COLO829 (cell line): ENCODE results near the gene BANP.
"Not testable (repeated sequence)": the region's sequence is repeated elsewhere in the genome, so short reads cannot be mapped to it uniquely, and the experiment has no call there.

Experiments used
- DNase-seq: peaks from one replicate; pipeline ENCODE4 v3.0.0; 2012; ENCODE audit warnings: low spot score

The BANP gene

GRCh38 chr16:88033003-88033740 is 81.9 kb downstream of the BANP start:
- not testable (repeated sequence) for DNase-seq

GRCh38 chr16:88034770-88035169 is 83.5 kb downstream of the BANP start:
- no peak for DNase-seq

GRCh38 chr16:88035292-88035691 is 84.1 kb downstream of the BANP start:
- DNase-seq = no peak

- not testable (repeated sequence) for DNase-seq
Observed at GRCh38 chr16:88035884-88036639, 84.8 kb downstream of the BANP start.

GRCh38 chr16:88036640-88036996 is 85.4 kb downstream of the BANP start:
- not testable (repeated sequence) for DNase-seq

- DNase-seq = not testable (repeated sequence)
Observed at GRCh38 chr16:88037359-88037758, 86.1 kb downstream of the BANP start.

GRCh38 chr16:88037876-88038525 is 86.8 kb downstream of the BANP start:
- not testable (repeated sequence) for DNase-seq

GRCh38 chr16:88038526-88038908 is 87.3 kb downstream of the BANP start:
- DNase-seq = not testable (repeated sequence)

GRCh38 chr16:88039591-88039990 is 88.4 kb downstream of the BANP start:
- DNase-seq = no peak

- DNase-seq = not testable (repeated sequence)
Observed at GRCh38 chr16:88040196-88040876, 89.1 kb downstream of the BANP start.

GRCh38 chr16:88040877-88041244 is 89.6 kb downstream of the BANP start:
- DNase-seq = not testable (repeated sequence)

- not testable (repeated sequence) for DNase-seq
Observed at GRCh38 chr16:88041506-88041905, 90.3 kb downstream of the BANP start.

GRCh38 chr16:88041986-88042562 is 90.8 kb downstream of the BANP start:
- DNase-seq = not testable (repeated sequence)

- not testable (repeated sequence) for DNase-seq
Observed at GRCh38 chr16:88043208-88043910, 92.1 kb downstream of the BANP start.

- not testable (repeated sequence) for DNase-seq
Observed at GRCh38 chr16:88044121-88044581, 92.9 kb downstream of the BANP start.

- not testable (repeated sequence) for DNase-seq
Observed at GRCh38 chr16:88045361-88045760, 94.1 kb downstream of the BANP start.

GRCh38 chr16:88045820-88046303 is 94.6 kb downstream of the BANP start:
- DNase-seq = no peak

GRCh38 chr16:88047462-88047861 is 96.2 kb downstream of the BANP start:
- no peak for DNase-seq

- DNase-seq = no peak
Observed at GRCh38 chr16:88048985-88049384, 97.8 kb downstream of the BANP start.

GRCh38 chr16:88049561-88050545 is 98.6 kb downstream of the BANP start:
- no peak for DNase-seq
